HG03521 (cell line): ENCODE measurements around the gene INTU.

Source experiments
- ATAC-seq: cut with Tn5 transposase; IDR thresholded peaks from one replicate; pipeline ENCODE4 v1.9.1; 2021; ENCODE audit warnings: mild to moderate bottlenecking, moderate library complexity; ENCODE audit not compliant: unreplicated experiment

The INTU gene

DNA sequence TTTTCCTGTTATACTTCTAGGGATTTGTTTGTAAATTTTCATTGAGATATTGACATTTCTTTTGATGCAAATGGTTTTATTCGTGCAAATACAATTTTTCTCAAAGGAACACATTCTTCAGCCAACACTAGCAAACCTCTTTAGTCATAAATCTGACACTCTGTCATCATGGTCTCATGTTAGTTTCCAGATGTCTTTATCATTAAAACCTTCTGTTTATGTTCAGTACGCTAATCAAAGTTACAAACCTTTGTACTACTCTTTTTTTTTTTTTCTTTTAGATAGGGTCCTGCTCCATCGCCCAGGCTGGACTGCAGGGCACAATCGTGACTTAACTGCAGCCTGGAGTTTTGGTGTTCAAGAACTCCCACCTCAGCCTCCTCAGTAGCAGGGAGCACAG lies 104.5 kb downstream of the INTU start:
- ATAC-seq, result no peak

DNA sequence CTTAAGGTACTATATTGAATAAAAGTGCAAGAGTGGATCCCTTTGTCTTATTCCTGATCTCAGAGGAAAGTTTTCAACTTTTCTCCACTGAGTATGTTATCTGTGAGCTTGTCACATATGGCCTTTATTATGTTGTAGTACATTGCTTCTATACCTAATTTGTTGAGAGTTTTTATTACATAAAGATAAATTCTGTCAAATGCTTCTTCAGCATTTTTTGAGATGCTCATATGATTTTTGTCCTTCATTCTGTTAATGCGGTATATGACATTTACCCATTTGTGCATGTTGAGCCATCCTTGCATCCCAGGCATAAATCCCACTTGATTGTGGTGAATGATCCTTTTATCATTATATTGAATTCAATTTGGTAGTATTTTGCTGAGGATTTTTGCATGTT lies 108.5 kb downstream of the INTU start:
- no peak for ATAC-seq

DNA sequence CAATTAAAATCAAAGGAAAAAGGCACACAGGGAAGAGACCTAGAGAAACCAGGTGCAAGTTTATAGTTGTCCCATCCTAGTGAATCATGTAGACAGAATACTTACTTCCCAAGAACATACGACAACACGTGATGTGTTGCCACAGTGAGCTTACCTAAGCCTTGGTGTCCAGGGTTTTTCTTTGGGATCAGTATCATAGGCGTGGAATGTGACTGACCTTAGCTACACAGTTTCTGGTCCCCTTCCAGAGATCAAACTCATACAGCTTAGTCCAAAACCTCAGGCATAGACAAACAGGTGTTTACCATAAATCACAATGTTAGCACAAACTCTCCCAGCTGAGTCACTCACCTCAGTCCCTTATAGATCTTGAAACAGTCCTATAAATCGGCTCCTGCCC lies 115.1 kb downstream of the INTU start:
- no peak for ATAC-seq

DNA sequence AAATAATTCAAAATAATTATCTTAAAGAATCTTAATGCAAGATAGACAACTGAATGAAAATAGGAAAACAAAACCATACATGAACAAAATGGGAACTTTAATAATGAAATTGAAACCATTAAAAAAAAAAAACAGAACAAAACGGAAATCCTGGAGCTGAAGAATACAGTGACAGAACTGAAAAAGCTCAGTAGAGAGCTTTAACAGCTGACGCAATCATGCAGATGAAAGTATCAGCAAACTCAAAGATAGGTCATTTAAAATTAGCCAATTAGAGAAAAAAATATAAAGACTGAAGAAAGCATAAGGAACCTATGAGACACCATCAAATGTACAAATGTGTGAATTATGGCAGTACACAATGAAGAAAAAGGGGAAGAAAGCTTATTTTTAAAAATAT lies 116.2 kb downstream of the INTU start:
- no peak for ATAC-seq

DNA sequence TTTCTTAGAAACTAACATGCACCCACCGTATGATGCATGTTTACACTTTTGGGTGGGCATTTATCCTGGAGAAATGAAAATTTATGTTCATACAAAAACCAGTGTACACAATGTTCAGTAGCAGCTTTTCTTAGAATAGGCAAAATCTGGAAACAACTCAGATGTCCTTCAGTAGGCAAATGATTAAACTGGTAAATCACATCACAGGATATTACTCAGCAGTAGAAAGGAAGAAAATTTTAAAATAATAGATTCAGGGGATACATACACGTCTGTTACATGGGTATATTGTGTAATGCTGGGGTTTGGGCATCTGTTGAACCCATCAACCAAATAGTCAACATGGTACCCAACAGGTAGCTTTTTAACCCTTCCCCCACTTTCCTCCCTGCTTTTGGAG lies 124.1 kb downstream of the INTU start:
- no peak for ATAC-seq

DNA sequence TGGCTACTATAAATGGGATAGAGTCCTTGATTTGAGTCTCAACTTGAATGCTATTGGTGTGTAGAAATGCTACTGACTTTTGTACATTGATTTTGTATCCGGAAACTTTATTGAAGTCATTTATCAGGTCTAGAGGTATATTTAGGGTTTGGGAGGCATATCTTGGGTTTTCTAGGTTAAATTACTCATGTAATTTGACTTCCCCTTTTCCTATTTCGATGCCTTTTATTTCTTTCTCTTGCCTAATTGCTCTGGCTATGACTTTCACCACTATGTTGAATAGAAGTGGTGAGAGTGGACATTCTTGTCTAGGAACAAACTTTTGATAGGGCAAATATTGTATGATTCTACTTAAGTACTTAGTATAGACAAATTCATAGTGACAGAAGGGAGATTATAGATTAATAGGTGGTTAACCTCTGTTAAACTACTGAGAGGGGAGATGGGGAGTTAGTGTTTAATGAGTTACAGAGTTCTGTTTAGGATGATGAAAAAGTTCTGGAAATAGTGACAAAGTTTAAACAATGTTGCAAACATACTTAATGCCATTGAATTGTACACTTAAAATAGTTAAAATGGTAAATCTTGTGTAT lies 126.6 kb downstream of the INTU start:
- ATAC-seq, result no peak

DNA sequence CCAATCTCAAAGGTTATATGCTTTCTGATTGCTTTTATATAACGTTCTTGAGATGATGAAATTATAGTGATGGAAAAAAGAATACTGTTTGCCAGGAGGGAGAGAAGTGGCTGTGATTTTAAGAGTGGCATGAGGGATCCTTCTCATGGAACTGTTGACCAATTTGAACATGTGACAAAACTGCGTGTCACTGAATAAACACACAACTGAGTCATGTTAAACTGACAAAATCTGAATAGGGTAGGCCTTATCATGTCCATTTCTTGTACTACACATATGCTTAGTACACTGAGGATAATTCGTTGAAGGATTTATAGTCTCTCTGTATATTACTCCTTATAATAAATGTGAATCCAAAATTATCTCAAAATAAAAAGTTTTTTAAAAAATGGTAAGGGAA lies 127.1 kb downstream of the INTU start:
- no peak for ATAC-seq

DNA sequence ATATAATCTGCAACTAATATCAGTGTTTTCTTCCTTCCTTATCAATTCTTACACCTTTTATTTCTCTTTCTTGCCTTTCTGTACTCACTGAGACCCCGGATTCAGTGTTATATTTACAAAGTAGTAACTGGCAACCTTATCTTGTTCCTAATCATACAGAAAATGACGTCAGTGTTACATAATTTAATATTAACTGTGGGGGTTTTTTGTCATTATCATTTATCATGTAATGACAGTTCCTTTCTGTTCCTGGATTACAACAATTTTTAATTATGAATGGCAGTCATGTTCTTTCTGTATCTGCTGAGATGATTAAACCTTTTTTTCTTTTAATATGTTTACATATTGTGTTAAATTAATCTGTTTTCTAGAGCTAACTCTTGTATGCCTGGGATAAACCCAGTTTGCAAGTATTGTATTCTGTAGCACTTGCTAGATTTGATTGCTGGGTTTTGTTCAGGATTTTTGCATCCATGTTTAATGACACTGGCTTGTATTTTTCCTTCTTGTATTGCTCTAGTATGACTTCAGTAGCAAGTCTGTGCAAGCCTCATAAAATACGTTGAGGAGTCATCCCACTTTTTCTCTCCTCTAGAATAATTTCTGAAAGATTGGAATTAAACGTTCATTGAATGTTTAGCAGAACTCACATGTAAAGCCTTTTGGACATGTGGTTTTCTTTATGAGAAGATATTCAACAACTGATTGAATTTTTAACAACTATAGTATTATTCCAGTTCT lies 138.9 kb downstream of the INTU start:
- ATAC-seq, result no peak

DNA sequence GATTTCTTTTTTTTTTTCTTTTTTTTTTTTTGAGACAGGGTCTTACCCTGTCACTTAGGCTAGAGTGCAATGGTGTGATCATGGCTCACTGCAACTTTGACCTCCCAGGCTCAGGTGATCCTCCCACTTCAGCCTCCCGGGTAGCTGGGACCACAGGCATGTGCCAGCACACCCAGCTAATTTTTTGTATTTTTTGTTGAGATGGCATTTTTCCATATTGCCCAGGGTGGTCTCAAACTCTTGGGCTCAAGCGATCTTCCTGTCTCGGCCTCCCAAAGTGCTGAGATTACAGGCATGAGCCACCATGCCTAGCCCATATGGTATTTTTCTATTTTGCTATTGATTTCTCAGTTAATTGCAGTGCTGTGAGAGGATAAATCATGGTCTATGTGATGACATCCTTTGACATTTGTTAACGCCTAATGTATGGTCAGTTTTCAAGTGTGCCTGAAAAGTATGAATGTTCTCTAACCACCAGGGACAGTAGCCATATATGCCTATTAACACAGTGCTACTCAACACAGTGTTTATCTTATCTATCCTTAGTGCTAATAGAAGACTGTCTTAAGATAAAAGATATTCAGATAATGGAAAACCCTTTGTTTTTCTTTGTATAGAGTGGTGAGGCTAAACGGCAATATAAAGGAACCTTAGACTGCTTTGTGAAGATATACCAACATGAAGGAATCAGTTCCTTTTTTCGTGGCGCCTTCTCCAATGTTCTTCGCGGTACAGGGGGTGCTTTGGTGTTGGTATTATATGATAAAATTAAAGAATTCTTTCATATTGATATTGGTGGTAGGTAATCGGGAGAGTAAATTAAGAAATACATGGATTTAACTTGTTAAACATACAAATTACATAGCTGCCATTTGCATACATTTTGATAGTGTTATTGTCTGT lies 140.3 kb downstream of the INTU start:
- no peak for ATAC-seq

DNA sequence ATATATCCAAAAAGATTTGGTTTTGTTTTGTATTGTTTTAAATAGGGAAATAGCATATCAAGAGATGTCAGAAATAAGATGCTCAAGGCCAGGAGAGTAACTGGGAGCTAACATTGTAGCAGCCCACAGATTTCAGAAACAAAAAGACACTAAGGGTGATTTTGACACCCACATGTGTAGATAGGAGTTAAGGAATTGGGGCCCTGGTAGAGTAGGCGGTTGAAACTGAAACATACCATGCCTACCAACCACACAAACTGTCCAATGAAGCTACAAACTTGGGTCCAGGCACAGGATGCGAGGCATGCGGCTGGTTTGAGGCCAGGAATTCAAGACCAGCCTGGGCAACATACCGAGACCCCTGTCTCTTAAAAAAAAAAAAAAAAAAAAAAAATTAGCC lies 143.1 kb downstream of the INTU start:
- ATAC-seq, result no peak
